ENCODE measurements around the gene RIPK4.

The RIPK4 gene

DNA sequence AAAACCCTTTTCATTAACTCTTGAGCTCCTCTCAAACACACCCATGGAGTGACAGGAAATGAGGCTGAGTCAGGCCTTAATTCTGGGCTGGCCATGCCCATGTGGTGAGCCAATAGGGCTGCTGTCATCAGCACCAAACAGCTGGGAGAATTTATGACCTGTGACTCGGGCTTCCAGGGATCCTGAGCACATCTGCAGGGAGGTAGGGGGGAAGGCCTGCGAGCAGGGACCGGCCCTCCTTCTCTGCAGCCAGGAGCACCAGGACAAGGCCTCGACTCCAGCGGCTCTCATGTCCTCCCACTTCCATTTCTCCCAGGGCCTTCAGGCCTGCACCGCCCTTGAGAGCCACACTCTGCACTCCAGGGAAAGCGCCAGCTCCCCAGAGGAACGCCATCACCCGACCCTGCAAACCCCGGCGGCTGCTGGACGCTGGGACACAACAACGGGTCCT is 14.6 kb downstream of the RIPK4 start:
- DNase-seq, result no peak

DNA sequence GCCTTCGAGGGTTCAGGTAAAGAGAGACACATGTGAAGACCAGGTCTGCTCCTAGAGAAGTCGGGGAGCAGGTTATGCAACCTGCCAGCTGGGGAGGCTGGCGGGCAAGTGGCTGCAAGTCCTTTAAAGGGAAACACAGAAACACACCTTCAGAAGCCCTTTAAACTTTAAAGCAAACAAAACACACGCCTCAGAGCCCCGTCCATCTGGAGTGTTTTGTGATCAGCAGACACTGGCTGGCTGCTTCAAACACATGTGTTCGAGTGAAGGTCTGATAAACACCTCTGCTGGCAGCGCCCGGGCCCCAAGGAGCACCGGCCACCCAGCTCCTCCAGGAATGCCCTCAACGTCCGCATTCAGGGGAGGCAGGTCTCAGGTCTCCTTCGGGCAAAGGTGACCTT is 15.2 kb downstream of the RIPK4 start:
- DNase-seq, result no peak

DNA sequence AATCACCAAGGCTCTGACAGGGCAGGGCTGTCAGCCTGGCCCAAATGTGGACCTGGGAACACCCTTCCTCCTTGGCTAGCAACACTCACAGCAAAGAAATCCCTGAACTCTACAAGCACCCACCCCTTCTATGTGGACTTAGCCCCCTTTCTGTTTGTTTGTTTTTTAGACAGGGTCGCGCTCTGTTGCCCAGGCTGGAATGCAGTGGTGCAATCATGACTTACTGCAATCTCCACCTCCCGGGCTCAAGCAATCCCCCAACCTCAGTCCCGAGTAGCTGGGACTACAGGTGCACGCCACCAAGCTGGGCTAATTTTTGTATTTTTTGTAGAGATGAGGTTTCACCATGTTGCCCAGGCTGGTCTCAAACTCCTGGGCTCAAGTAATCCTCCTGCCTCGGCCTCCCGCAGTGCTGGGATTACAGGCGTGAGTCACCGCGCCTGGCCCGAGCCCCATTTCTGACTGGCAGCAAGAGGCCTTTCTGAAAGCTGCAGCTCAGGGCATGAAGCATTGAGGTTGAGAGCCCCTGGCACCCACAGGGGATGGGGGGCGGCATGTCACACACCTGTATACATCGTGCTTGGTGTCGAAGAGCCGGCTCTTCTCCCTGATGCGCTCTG is 16.2 kb downstream of the RIPK4 start:
- DNase-seq, result no peak

DNA sequence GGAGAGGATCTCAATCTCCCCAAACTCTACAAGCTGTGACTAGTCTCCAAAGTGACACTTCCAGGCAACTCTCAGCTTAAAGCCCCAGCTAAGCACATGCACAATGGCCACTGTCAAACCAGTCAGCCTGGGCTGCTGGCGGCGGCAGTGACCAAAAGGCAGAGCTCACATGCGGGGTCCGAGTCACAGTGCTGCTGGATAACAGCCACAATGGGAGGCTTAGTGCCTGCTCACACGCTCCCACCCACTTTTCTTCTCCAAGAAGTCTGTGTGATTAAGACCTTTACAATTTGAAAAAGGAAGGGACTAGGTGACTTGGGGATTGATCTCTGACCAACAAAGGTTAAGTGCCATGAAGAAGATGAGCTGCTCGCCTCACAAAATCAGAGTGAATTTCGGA is 16.8 kb downstream of the RIPK4 start:
- no peak for DNase-seq

DNA sequence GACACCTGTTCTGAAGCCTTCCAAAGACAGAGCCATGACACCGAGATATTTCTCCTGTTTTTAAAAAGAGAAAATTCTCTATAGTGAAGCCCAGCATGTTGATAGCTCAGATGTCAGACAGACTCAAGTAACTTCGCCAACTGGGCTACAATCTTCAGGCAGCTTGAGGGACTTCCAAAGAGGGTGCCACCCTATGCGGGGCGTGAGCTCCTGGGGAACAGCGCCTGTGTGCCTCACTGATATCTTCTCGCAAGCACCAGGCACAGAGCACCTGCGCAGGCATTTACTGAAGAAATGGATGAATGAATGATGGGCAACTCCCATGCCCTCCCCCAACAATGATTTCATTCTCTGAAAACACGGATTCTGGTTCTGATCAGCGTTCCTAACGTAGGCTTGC is 17.6 kb downstream of the RIPK4 start:
- DNase-seq, result no peak

DNA sequence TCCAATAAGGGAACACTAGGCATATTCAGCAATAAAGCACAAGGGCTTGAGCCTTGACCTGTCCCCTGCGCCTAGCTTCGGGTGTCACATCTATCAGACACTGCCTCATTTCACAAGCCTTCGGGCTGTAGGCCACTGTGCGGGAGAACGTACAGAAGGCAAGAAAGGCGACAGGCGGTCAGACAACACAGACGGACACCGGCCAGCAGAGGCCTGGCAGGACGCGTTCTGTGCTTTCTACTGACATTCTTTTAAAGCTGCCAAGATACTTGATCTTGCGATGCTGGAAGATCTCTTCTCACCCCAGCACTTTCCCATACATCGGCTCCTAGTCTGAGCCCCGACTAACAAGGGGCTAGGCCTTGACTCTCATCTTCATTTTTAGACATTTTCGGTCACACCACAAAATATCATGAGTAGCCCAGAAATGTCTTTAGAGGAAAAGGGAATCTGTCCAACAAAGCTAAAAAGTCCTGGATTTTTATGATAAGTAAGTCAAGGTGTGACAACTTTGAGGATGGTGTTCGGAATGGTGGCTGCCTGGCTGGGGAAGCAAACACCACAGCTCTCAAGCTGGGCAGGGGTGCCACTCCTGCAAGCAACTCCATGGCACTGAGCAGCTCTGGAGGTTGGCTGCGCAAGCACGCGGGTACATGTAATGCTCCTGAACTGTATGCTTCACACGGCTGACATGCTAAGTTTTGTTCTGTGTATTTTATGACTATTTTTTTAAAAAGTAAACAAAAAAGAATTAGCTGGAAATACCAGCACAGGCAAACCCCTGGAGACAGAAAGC is 18.7 kb downstream of the RIPK4 start:
- DNase-seq, result no peak

DNA sequence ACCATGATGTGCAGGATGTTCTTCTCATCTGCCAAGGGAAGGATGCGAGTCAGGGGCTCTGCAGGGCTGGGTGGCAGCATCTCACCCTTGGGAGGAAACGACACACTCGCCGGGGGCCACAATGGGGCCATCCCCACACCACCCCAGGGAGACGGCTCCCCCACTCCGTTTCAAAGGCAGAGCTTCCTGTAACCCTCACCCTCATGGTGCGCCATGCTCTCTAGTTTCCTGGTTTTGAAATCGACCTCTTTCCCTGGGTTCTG is 20.2 kb downstream of the RIPK4 start:
- no peak for DNase-seq

DNA sequence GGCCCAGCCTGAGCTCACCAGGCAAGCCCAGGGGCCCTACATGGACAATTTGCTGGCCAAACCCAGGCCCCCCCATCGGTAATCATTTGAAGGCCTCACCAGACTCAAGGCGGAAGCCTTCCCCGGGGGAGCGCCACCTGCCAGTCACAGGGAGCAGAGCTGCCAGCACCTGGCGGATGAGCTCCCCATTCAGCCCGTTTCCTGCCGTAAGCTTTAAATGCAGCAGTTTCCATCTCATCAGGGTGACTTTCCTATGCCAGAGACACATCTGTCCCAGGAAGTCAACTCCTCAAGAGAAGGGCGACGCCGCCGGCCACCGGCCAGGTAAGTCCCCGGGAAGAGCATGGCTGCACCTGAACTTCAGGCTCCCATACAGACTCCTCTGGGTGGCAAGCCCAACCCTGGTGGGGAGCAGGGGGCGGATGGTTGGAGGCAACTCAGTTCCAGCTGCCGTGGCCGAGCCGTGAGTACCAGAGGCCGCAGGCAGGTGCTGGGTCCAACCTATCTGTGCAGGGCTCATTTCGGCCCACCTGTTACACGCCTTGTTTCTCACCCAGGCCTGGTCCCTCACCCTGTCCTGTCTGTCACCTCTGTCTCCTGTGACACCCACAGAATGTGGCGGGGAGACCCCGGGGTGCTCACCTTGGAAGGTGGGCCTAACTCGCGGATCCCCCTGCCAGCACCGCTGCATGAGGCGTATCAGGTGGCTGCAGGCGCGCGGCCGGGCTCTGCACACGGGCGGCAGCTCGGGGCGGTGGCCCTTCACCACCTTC is 20.7 kb downstream of the RIPK4 start:
- no peak for DNase-seq

DNA sequence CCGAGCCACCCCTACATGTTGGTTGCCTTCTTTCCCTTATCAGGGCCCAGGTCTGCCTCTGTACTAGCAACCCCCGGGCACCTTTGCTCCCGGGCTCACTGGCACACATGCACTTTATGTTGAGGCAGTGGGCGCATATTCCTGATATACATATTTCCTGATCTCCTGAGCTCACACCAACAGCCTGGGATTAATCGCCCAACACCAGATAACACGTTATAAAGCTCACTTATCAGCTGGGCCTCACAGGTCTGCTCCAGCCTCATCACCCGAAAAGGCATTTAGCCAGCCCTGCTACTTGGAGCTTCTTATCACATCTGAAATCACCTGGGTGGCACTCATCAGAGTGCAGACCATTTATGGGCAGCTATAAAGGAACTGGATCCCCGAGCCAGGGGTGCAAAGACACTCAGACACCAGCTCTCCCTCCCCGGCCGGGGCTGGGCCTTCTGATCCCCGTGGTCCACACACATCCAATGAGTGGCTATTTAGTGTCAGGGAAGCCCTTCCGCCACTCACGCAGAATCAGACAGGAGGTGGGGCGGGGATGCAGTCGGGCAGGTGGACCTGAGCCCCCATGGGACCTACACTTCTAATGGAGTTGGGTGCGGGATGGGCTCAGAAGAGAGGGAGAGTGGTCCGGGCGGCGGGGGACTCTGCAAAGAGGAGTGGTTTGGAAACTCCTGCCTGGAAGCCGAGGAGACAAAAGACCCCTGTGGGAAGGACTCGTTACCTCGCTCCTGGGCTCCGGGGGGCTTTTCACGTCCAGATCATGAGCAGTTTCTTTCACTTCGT is 21.6 kb downstream of the RIPK4 start:
- no peak for DNase-seq

DNA sequence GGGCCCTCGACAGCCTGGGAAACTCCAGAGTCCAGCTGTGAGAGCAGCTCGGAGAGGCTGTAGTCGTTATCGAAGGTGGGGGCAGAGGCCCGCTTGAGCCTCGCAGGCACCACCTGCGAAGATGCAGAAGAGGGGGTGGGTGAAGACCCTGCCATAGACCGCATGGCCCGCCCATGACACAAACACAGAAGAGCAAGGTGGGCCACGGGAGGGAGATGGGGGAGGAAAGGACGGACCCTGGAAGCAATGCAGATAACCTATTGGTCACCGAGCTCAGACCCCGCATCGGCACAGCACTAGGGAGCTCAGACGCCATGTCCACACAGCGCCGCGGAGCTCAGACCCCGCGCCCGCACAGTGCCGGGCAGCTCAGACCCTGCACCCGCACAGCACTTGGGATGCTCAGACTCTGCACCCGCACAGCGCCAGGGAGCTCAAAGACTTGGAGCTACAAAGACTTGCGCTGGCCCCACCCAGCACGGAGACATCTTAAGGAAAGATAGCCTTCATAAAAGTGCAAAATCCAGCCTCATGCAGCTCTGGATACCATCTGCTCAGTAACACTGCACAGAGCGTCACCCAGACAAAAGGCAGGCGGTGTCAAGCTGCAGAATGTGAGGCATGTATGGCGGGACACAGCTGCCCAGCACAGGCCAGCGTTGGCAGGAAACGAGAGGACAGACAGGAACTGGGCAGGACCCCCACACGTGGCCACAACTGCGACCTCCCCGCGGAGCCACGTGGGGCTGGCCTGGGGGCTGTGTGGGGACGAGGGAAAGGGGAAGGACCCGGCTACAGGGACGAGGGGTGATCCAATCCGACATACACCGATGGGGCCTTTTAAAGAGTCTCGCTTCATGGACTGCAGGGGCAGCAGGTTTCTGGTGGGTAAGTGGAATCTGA is 22.6 kb downstream of the RIPK4 start:
- DNase-seq, result no peak

DNA sequence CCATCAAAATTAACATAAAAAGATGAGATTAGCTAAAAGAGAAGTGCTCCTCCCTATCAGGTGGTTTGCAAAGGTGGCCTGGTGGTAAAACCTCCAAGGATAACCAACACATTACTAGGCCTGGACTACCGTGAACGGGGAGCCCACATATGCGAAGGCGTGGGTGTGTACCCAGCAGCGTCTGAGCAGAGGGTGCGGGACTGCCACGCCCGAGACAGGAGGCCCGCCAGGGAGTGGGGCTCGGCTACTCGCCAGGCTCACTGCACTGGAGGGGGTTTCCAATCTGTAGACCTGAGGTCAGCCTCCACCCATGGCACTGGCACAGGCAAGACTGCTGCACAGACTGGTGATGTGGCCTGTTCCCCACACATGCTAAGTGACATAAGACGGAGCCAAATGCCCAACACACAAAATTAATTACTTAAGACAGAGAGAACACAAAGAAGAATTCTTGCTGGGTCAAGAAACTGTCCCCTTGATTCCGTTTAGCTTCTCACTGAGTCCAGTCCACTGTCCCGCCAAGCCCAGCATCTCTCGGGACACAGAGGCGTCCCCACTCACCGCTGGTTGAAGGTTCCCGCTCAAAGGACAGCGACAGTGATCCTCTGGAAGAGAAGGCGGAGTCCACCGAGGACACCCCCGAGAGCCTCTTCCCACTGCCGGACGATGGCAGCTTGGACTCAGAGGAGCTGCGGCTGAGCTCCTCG is 23.4 kb downstream of the RIPK4 start:
- no peak for DNase-seq

DNA sequence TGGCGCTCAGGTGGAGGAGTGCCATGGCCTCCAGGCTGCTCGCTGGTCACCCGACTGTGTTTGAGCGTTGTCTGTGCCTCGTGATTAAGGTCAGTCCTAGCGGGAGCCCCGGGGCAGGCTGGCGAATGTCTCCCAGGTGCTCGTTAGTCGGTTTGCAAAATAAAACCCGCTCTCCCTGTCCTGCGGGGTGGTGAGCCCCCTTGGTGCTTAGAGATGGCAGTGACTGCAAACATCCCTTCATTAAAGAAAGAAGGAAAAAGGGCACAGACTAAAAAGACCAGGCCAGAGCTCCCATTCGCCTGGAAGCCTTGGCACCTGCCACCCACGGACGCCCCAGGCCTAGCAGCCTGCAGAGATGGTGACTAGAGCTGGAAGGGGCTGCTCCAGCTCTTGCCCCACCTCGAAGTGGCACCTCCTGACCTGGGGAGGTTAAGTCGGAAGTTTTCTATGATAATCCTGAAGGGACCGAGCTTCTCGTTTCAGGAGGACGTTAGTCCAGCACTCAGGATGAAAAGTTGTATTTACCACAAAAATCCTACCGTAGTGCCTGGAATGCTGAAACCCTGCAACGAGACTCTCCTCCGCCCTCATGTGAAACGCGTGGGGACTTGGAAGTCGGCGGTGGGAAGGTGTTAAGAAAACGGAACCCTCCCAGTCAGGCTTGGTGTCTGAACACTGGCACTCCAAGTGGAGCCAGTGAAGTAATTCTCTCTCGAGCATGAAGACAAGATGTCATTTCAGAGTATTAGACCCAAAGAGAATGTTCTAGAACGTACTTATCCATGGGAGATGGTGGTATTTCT is 24.6 kb downstream of the RIPK4 start:
- DNase-seq, result no peak

DNA sequence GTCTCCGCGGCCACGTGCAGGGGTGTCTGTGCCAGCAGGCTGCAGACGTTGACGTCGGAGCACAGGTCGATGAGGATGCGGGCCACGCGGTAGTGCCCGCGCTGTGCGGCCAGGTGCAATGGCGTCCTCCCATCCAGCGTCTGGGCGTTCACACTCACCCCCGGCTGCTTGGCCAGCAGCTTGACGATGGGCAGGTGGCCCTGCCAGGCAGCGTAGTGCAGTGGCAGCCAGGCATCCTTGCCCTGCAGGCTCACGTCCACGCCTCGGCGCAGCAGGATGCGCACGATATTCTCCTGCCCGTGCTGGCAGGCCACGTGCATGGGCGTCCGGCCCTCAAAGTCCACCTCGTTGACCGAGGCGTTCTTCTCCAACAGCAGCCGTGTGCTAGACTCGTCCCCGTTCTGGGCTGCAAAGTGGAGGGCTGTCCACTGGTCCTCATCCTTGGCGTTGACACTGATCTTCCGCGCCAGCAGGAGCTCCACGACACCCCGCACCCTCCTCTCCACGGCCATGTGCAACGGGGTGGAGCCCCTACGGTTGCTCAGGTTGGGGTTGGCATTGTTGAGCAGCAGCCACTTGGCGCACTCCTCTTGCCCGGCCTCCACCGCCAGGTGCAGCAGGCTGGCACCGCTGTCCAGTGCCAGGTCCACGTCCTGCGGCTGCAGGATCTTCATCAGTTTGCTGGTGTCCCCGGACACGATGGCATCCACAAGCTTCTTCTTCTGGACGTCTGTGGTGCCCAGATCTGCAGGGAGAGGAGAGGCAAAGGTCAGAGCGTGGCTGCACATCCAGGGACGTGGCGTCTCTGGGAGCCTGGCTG is 25.4 kb downstream of the RIPK4 start:
- DNase-seq, result no peak

DNA sequence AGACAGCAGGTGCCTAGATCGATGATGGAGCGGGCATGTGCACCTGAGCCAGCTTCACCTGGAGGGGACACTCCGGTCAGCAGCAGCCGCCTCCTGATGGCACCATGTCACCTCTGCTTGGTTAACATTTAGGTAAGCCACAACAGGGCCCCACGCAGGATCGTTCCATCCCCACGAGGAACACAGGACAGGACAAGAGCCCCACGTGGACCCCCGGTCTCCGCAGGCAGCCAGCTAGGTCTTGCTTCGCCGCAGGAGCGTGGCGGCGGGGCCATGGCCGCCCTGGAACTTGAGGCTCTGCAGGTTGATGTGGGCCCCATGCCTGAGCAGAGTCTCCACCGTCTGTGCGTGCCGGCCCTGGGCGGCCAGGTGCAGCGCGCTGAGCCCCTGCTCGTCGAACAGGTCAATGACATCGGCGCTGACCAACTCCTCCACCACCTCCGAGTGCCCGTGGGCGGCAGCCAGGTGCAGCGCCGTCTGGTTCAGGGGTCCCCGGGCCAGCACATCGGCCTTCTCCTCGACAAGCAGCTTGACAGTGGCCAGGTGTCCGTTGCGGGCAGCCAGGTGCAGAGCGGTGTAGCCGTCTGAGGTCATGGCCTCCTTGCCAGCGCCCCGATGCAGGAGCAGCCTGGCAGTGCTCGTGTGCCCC is 26.1 kb downstream of the RIPK4 start:
- no peak for DNase-seq

DNA sequence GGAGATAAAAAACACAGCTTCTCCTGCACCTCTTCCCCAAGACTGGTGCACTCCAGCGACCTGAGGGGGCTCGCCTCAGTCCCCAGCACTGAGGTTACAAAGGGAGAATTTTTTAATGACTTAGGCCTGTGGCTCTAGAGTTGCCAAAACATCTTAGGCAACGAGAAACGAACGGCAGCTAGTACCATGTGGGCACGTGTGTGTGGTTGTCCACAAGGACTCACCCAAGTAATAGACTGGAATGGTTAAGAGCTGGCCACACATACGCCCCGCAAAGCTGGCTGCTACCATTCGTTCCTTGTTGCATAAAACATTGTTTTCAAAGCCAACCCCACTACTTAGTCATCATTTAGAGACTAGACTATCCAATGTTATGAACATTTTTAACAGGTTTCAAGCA is 26.9 kb downstream of the RIPK4 start:
- DNase-seq, result no peak

DNA sequence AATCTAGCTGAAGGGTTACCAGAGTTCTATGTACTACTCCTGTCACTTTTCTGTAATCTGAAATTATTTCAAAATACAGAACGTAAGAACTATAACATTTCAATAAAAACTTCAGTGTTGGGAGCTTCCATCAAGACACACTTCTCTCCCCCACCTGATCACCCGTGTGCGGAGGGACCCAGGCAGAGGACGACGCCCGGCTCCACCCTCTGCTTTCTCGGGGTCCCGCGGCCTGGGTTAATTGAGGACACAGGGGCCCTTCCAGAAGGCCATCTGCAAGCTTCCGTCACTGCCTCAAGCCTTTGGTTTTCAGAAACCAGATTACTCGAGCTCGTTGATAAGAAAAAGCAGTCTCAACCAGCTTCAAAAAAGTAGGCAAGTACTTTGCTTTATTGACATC is 27.8 kb downstream of the RIPK4 start:
- DNase-seq, result no peak

DNA sequence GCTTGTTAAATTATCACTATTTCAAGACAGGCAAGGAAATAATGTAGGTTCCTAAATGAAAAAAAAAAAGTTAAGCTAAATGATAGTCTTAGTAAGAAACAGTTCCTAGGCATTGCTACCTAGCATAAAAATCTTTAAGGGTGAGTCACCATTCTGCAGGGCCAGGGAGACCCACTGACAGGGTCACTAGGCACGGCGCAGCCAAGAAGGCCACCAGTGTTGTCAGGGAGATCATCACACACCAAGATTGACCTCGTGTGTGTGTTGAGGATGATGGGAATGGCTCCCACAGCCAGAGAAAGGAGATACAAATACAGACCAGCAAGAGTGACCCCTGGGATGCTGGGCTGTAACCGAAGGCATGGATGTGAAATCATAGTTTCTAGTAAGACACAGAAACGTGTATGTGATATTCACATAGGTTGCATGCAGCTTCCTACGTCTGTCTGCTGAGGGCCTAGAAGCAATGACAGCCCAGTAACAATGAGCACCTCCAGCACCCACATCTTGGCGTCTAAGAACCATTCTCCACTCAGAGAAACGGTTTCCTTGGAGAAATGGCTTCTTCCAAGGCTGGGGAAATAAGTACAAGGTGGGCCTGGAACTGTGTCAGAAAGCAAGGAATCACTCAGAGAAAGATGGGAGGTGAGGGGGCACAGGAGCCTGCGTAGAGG is 29.1 kb downstream of the RIPK4 start:
- no peak for DNase-seq

DNA sequence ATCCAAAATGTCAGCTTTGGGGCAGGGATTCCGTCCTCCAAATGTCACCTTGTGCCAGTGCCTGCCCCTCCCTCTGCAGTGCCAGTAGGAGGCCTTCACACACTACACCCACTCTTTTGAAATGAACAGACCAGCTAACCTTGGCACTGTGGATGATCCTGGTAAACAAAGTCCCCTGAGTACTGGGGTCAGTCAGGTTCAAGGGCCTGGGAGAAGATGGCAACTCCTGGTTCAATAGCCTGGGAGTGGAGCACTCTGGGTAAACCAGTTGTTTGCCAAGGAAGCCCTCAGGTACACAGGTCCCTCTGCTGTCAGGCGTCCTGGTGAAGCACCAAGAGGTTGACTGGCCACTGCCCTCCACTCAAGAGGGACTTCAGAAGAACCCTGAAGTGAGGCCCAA is 30.4 kb downstream of the RIPK4 start:
- no peak for DNase-seq

All from stimulated activated CD4-positive, alpha-beta T cell treated with anti-CD3 and anti-CD28 coated beads, Interleukin-2, amount 100 ng/mL, for 48 hours (primary cell).